ENCODE results near the gene MSI1. TPM values are rescaled to one million over a fixed set of nuclear protein-coding genes. Genes with fewer than 3 reads are reported as not detected.
"Not testable (repeated sequence)": the region's sequence is repeated elsewhere in the genome, so short reads cannot be mapped to it uniquely, and the experiment has no call there.

Gene MSI1
- total RNA-seq, 1 experiment from 2014 or later: 1.3 TPM

DNA sequence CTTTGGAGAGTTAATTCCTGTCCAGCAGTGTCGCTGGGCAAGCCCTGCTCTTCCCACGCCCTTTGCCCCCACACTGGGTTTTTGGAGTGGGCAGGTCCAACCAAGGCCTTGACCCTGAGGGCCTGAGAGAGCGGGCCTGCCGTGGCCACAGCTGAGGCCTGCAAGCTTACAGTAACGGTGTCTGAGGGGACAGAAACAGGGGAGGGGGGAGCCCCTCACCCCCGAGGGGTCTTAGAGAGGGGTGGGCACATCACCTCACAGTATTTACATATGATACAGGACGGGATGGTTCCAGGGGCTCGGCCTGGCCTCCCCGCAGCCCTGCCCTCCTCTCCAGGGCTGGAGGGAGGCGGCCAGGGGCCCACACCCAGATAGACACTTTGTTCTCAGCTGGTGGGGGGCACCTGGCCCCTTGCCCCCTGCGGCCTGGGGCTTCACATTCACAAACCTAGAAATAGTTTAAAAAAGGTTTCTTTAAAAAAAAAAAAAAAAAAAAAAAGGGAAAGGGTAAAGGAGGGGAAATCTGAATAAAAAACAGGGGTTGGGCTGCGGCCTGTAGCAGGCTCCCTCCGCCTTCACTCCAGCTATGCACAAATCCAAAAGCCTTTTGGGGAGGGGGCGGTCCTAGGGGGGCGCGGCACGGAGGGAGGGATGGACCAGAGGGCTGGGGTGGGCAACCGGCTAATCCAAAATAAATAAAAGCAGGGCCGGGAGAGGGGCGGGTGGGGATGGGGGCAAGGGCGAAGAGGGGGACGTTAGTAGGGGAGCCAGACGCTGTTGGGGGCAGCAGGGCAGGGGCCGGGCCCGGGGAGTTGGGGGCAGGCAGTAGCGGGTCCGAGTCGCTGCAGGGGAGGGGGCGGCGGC, 26.6 kb downstream of the MSI1 start:
- no peak for DNase-seq (ENCODE audit: low read depth, low spot score)
- in situ Hi-C loops (cut with HindIII; ENCODE audit: low pct_unique_long_range_greater_than_20kb, low sequenced_read_pairs): no loop called here

DNA sequence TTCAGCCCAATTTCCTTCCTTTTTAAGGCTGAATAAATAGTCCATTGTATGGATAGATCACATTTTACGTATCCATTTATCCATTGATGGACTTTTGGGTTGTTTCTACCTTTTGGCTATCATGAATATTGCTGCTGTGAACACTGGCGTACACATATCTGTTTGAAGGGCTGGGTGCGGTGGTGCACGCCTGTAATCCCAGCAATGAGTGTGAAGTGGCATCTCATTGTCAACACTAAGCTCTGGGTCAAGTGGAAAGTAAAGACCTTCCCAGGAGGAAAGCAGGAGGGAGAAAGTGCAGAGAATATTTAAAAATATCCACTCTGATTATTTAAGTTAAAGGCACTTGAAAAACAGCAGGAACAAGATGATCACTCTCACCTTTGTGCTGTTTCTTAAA, 29.7 kb downstream of the MSI1 start:
- in situ Hi-C loops (cut with HindIII; ENCODE audit: low pct_unique_long_range_greater_than_20kb, low sequenced_read_pairs): no loop called here
- no peak for DNase-seq (ENCODE audit: low read depth, low spot score)

DNA sequence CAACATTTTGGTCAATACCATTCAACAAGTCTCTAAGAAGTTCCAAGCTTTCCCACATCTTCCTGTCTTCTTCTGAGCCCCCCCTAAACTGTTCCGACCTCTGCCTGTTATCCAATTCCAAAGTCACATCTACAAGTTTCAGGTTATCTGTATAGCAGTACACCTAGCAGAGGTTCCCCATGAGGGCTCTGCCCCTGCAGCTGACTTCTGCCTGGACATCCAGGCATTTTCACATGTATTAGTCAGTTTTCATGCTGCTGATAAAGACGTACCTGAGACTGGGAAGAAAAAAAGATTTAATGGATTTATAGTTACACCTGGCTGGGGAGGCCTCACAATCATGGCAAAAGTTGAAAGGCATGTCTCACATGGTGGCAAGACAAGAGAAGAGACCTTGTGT, 31.2 kb downstream of the MSI1 start:
- in situ Hi-C loops (cut with HindIII; ENCODE audit: low pct_unique_long_range_greater_than_20kb, low sequenced_read_pairs): no loop called here
- DNase-seq (ENCODE audit: low read depth, low spot score): no peak

DNA sequence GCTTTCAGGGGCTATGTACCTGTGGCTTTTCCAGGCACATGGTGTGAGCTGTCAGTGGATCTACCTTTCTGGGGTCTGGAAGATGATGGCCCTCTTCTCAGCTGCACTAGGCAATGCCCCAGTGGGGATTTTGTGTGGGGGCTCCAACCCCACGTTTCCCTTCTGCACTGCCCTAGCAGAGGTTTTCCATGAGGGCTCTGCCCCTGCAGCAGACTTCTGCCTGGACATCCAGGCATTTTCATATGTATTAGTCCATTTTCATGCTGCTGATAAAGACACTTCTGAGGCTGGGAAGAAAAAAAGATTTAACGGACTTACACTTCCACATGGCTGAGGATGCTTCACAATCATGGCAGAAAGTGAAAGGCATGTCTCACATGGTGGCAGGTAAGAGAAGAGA, 32.6 kb downstream of the MSI1 start:
- DNase-seq (ENCODE audit: low read depth, low spot score); in situ Hi-C loops (cut with HindIII; ENCODE audit: low pct_unique_long_range_greater_than_20kb, low sequenced_read_pairs): not testable (repeated sequence)

DNA sequence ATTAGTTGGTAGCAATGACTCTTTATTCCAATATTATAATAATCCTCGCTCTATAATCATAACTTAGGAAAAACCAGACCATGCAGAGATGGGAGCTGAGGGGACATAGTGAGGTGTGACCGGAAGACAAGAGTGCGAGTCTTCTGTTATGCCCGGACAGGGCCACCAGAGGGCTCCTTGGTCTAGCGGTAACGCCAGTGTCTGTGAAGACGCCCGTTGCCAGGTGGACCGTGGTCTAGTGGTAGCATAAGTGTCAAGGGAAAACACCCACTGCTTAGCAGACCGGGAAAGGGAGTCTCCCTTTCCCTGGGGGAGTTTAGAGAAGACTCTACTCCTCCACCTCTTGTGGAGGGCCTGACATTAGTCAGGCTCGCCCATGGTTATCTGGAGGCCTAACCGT, 33.5 kb downstream of the MSI1 start:
- peak; percentile 62 for DNase-seq (ENCODE audit: low read depth, low spot score)
- in situ Hi-C loops (cut with HindIII; ENCODE audit: low pct_unique_long_range_greater_than_20kb, low sequenced_read_pairs): not testable (repeated sequence)

DNA sequence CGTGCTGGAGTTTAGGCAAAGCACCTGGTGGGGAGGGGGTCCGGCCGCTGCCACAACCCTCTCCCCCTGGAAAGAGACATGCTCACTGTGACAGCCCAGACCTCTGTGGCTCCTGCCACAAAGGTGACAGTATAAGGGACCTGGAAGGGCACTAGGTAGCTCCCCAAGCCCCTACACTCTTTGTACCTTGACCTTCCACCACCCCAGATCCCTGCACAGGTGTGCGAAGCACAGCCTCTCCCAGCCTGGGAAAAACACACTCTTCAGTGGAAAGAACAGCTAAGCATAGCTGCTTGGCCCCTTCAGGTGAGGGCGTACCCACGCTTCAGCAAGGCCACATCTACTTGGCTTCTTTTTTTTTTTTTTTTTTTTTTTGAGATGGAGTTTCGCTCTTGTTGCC, 36.4 kb downstream of the MSI1 start:
- DNase-seq (ENCODE audit: low read depth, low spot score): no peak
- in situ Hi-C loops (cut with HindIII; ENCODE audit: low pct_unique_long_range_greater_than_20kb, low sequenced_read_pairs): no loop called here

DNA sequence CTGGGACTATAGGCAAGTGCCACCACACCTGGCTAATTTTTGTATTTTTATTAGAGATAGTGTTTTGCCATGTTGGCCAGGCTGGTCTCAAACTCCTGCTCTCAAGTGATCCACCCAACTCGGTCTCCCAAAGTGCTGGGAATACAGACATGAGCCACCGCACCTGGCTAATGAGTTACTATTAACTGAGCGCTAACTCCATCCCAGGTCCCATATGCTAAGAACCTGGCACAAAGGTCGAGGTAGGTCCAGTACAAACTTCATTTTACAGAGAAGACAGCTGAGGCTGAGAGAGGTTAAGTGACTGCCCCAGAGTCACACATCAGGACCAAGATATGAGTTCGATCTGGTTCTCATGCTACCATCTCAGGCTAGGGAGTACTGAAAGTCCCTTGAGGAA, 36.9 kb downstream of the MSI1 start:
- DNase-seq (ENCODE audit: low read depth, low spot score): no peak
- in situ Hi-C loops (cut with HindIII; ENCODE audit: low pct_unique_long_range_greater_than_20kb, low sequenced_read_pairs): no loop called here

DNA sequence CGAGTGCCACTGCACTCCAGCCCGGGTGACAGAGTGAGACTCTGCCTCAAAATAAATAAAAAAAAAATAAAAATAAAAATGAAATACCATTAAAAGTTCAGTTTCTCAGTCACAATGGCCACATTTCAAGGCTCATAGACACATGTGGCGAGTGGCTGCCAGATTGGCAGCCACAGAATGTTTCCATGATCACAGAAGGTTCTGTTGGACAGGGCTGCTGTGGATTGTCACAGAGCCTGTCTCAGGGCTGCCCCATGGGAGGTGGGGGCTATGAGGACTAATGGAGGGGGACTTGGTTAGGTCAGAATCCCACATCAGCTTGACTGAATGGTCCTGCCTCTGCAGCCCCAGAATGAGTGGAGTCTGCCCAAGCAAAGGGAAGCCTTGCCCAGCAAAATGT, 37.6 kb downstream of the MSI1 start:
- in situ Hi-C loops (cut with HindIII; ENCODE audit: low pct_unique_long_range_greater_than_20kb, low sequenced_read_pairs): no loop called here
- DNase-seq (ENCODE audit: low read depth, low spot score): no peak

DNA sequence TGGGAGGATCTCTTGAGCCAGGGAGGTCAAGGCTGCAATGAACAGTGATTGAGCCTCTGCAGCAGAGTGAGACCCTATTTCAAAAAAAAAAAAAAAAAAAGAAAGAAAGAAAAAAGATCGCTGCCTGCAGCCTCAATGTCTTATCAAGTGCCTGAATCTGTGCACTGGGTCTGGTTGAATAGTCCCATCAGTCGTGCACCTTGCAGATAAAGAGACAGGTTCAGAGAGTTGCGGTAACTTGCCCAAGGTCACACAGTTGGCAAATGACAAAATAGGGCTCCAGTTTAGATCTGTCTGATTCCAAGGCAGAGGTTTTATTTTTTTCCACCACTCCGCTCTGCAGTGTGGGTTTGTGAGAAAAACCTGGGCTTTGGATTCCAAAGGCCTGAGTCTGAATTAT, 40.7 kb downstream of the MSI1 start:
- DNase-seq (ENCODE audit: low read depth, low spot score): no peak
- in situ Hi-C loops (cut with HindIII; ENCODE audit: low pct_unique_long_range_greater_than_20kb, low sequenced_read_pairs): no loop called here

DNA sequence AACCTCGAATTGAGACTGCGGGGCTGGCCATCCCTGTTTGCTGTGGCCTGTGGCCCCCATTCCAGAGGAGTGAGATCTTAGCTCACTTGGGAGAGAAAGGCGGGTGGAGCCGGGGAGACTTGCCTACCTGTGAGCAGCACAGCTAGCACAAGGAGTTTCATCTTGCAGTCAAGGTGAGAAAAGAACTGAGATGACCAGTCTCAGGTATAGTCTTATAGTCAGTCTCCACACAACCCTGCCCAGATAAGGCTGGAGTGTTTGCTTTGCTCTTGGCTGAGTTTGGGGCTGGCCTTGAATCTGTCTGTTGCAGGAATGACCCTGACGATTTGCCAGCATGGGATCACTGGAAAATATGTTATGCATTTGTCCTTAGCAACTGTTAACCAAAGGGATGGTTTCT, 41.4 kb downstream of the MSI1 start, which contains the start of gene PLA2G1B:
Gene PLA2G1B, minus strand, starts transcription at position 187 of the 400 bp plus-strand sequence. Its CDS starts 26 bp downstream, at position 161.
- in situ Hi-C loops (cut with HindIII; ENCODE audit: low pct_unique_long_range_greater_than_20kb, low sequenced_read_pairs): no loop called here
- no peak for DNase-seq (ENCODE audit: low read depth, low spot score)

DNA sequence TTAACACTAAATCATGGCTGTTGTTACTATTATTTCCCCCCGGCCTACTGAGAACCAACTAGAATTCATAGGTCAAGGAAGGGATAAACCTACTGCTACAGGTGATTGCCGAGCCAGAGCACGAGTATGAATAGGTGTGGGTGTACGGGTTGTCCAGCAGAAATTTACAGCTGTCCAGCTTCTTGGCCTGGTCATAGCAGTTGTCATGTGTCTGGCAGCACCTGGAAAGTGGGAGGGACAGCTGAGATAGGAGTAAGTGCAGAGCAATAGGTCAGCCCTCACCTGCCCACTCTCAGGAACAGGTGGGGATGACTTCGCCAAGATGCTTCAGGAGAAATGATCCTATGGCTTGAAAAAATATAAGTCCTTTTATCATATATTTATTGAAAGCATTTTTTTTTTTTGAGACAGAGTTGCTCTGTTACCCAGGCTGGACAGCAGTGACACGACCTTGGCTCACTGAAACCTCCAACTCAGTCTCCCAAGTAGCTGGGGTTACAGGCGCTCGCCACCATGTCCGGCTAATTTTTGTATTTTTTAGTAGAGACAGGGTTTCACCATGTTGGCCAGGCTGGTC, 44.0 kb downstream of the MSI1 start:
- in situ Hi-C loops (cut with HindIII; ENCODE audit: low pct_unique_long_range_greater_than_20kb, low sequenced_read_pairs): no loop called here
- DNase-seq (ENCODE audit: low read depth, low spot score): no peak

DNA sequence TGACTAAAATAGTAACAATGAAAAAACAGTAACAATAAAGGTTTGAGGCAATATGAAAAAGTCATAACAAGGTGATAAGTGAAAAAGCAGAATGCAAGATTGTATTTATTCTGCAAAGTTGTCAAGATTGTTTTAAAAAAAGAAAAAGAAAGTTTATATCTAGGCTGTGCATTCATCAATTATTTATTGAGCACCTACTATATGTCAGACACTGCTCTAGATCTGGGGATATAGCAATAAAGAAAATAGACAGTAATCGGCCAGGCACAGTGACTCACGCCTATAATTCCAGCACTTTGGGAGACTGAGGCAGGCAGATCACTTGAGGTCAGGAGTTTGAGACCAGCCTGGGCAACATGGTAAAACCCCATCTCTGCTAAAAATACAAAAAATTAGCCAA, 45.2 kb downstream of the MSI1 start:
- in situ Hi-C loops (cut with HindIII; ENCODE audit: low pct_unique_long_range_greater_than_20kb, low sequenced_read_pairs): no loop called here
- no peak for DNase-seq (ENCODE audit: low read depth, low spot score)

DNA sequence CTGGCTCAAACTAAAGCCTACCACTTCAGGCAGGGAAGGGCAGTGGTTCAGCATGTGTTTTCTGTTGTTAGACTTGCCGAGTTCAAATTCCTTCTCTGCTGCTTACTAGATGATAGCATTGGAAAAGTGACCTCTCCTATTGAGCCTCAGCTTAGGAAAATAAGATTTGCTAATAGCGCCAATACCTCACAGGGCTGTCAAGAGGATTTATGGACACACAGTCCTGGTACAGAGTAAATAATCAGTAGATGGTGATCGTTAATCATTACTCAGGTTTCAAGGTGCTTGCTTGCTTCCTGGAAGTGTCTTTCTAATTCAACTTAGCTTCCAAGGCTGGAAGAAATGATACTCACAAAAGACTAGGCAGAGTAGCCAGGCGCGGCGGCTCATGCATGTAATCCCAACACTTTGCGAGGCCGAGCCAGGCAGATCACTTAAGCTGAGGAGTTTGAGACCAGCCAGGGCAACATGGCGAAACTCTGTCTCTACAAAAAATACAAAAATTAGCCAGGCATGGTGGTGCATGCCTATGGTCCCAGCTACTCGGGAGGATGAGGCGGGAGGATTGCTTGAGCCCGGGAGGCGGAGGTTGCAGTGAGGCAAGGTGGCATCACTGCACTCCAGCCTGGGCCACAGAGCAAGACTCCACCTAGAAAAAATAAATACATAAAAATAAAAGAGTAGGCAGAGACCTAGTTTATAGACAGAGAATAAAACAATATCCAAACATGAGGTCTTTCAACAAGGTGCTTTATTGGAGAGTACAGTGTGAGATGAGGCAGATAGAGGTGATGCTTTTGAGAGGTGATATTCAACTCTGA, 47.4 kb downstream of the MSI1 start:
- no peak for DNase-seq (ENCODE audit: low read depth, low spot score)
- in situ Hi-C loops (cut with HindIII; ENCODE audit: low pct_unique_long_range_greater_than_20kb, low sequenced_read_pairs): no loop called here

DNA sequence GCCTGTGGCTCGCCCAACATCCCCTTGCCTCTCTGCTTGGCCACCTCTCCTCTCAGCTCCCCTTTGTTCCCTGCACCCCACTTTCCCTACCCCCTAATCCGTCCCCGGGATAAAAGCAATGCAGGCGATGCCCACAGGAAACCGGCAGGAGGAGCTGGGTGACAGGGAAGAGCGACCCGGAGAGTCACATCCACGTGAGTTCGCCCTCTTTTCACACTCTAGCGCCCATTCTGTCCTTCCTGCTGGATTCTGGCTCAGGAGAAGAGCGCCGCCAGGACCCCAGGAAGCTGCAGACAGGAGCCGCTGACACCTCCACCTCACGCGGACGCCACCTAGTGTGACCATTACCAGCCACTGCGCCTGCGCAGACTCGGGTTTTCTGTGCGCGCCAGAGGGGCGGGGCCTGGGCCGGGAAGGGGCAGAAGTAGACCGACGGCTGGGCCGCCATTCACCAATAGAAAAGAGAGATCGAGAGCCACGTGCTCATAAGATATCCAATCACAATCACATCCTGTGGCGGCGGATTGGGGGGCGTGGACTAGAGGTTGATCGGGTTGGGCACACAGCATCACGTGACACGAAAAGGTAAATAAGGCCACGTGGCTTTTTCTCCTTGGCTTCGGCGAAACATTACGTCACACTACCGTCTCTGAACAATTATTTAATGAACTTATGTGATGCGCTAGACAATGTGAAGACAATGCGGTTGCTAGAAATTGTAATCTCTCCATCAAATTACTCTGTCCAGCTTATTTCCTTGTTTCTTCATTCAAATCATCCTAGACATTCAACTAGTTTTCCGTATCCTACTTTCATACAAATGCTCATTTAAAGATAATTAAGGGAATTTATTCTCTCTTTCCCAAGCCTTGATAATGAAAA, 51.5 kb downstream of the MSI1 start:
- in situ Hi-C loops (cut with HindIII; ENCODE audit: low pct_unique_long_range_greater_than_20kb, low sequenced_read_pairs): no loop called here
- DNase-seq (ENCODE audit: low read depth, low spot score): peak; percentile 100

DNA sequence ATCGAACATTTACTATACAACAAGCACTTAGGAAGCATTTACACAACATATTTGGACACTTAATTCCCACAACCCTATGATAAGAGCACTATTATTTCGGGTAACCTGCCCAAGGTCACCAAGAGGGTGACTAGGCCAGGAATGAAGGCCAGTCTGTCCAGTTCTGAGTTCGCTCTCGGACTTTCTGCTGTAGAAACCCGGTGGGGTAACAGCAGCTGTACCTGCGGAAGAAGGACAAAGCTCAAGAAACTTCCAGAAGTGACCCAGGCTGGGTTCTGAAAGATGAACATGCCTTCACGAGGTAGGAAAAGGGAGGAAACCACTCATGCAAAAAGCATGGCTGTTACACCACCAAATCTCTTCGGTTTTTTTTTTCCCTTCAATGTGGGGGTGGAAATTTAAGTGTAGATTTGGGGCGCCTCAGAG, 52.2 kb downstream of the MSI1 start:
- DNase-seq (ENCODE audit: low read depth, low spot score): no peak
- in situ Hi-C loops (cut with HindIII; ENCODE audit: low pct_unique_long_range_greater_than_20kb, low sequenced_read_pairs): no loop called here

DNA sequence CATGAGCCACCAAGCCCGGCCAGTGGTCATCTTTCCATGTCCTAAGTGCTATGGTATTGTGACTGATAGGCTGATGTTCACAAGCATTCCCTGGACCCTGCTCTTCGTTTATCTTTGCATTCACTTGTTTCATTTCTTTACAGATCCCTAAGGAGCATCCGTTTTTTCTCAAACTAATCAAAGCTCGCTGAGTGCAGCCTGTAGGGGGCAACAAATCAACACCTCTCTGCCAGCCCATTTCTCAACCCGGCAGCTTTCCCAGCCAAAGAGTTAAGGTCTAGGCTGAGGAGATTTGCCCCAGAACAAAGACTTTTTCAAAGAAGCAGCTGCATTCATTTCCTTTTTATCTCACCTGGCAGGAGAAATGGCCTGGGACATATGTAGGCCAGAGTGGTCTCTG, 54.7 kb downstream of the MSI1 start:
- in situ Hi-C loops (cut with HindIII; ENCODE audit: low pct_unique_long_range_greater_than_20kb, low sequenced_read_pairs): no loop called here
- DNase-seq (ENCODE audit: low read depth, low spot score): peak; percentile 77

DNA sequence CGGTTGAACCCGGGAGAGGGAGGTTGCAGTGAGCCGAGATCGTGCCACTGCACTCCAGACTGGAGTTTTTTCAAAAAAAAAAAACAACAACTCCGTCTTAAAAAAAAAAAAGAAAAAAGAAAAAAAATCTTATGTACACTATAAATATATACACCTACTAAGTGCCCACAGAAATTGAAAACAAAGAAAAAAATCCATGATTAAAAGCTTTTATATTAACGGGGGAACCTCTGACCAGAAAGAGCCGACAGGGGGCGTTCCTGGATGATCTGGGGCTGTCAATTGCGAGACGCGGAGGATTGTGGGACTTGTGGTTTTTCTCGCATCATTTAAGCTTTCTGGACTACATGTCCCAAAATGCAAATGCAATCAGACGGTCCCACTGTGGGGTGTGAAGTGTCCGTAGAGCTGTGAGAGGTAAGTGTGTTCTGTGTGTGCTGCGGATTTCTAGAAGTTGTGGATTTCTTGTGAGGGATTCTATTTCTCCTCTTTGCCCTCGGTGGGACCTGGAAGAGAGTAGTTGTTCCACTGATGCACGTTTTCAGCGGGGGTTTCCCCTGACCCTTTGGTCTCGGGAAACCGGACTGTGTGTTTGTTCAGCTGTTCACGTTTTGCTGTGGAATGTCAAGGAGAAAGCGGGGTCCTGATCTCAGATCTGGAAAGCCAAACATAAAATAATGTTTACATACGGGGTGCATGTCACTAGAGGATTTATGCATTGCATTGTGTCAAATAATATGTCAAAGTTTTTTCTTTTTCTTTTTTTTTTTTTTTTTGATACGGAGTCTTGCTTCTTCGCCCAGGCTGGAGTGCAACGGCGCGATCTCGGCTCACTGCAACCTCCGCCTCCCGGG, 66.8 kb downstream of the MSI1 start, which contains the start of gene SIRT4:
Gene SIRT4, plus strand, starts transcription at position 360 of the 854 bp plus-strand sequence. CDS start 1,241 bp downstream, outside the sequence.
- DNase-seq (ENCODE audit: low read depth, low spot score): peak; percentile 97
- in situ Hi-C loops (cut with HindIII; ENCODE audit: low pct_unique_long_range_greater_than_20kb, low sequenced_read_pairs): no loop called here
